Brain microvascular endothelial cell (primary cell): ENCODE data around the gene CEP170.

ENCODE experiments used
- DNase-seq: peaks from one replicate; pipeline ENCODE4 v3.0.0-alpha.2; 2020
- H3K27ac ChIP-seq: fragments of 250-450 bp; sonication (Bioruptor Pico); 2 replicates; pipeline ENCODE4 v1.5.1; 2020; ENCODE audit warnings: mild to moderate bottlenecking, moderate library complexity
- H3K27me3 ChIP-seq: fragments of 250-450 bp; sonication (Bioruptor Pico); replicated peaks from 2 replicates; pipeline ENCODE4 v1.5.1; 2020; ENCODE audit warnings: mild to moderate bottlenecking
- H3K36me3 ChIP-seq: fragments of 250-450 bp; sonication (Bioruptor Pico); replicated peaks from 2 replicates; pipeline ENCODE4 v1.5.1; 2020; ENCODE audit warnings: mild to moderate bottlenecking
- H3K4me3 ChIP-seq: 2 replicates; pipeline ENCODE4 v1.5.1; 2011; ENCODE audit warnings: low read depth, mild to moderate bottlenecking, control low read depth, low read length, moderate library complexity
- CTCF ChIP-seq: IDR thresholded peaks from 2 replicates; pipeline ENCODE4 v1.5.1; 2011; ENCODE audit warnings: low read depth, mild to moderate bottlenecking, moderate library complexity, low read length, control low read depth, inconsistent platforms; ENCODE audit errors: missing control alignments
- in situ Hi-C: cut with HindIII; loops from 2 replicates; pipeline ENCODE4 v1.10.0; 2017; ENCODE audit warnings: low sequenced_read_pairs, low pct_ligation_motif_present

Gene CEP170

GRCh38 chr1:243281672-243282071, 26.6 kb upstream of the CEP170 start:
- H3K27ac ChIP-seq: no peak overlapping the region
- in situ Hi-C loops: no loop called here
- TF ChIP-seq CTCF: no peak

GRCh38 chr1:243280571-243281129, 25.6 kb upstream of the CEP170 start:
- no peak overlapping the region for H3K4me3 ChIP-seq
- in situ Hi-C loops: no loop called here
- peaks cover 18% of the 10 kb centered on the region for H3K36me3 ChIP-seq
- H3K27ac ChIP-seq: no peak overlapping the region
- no peak for TF ChIP-seq CTCF
- DNase-seq: no peak
- no peaks in the 10 kb centered on the region for H3K27me3 ChIP-seq

More at GRCh38 chr1:243281672-243282071, 26.6 kb upstream of the CEP170 start:
- no peak for DNase-seq
- H3K36me3 ChIP-seq: peaks cover 15% of the 10 kb centered on the region
- no peak overlapping the region for H3K4me3 ChIP-seq
- H3K27me3 ChIP-seq: no peaks in the 10 kb centered on the region

- in situ Hi-C loops: no loop called here
- no peak overlapping the region for H3K27ac ChIP-seq
- H3K4me3 ChIP-seq: no peak overlapping the region
- H3K27me3 ChIP-seq: no peaks in the 10 kb centered on the region
- DNase-seq: no peak
- no peak for TF ChIP-seq CTCF
- peaks cover 27% of the 10 kb centered on the region for H3K36me3 ChIP-seq
Observed at GRCh38 chr1:243275316-243275715, 20.2 kb upstream of the CEP170 start.

GRCh38 chr1:243273945-243274344, 18.9 kb upstream of the CEP170 start:
- no peak overlapping the region for H3K4me3 ChIP-seq
- H3K27ac ChIP-seq: no peak overlapping the region
- H3K27me3 ChIP-seq: no peaks in the 10 kb centered on the region
- in situ Hi-C loops: no loop called here
- DNase-seq: no peak
- peaks cover 23% of the 10 kb centered on the region for H3K36me3 ChIP-seq
- no peak for TF ChIP-seq CTCF

- in situ Hi-C loops: no loop called here
- DNase-seq: no peak
- H3K27ac ChIP-seq: peak overlapping the region; percentile 29
- no peak overlapping the region for H3K4me3 ChIP-seq
- TF ChIP-seq CTCF: no peak
- peaks cover 23% of the 10 kb centered on the region for H3K36me3 ChIP-seq
- no peaks in the 10 kb centered on the region for H3K27me3 ChIP-seq
Observed at GRCh38 chr1:243273506-243273905, 18.4 kb upstream of the CEP170 start.

- peak overlapping the region; percentile 60 for H3K27ac ChIP-seq
- no peaks in the 10 kb centered on the region for H3K27me3 ChIP-seq
- H3K4me3 ChIP-seq: no peak overlapping the region
- in situ Hi-C loops: no loop called here
- peaks cover 17% of the 10 kb centered on the region for H3K36me3 ChIP-seq
- DNase-seq: no peak
- TF ChIP-seq CTCF: no peak
Observed at GRCh38 chr1:243272401-243272800, 17.3 kb upstream of the CEP170 start.
